ENCODE measurements around the gene FLNB. TPM values are rescaled to one million over a fixed set of nuclear protein-coding genes. Genes with fewer than 3 reads are reported as not detected.

The FLNB gene
- total and polyA plus RNA-seq, 2 of the 8 experiments (the other 6 are each of a cell fraction or from before 2014, with no cell fraction given): 72.3 to 118 TPM

- TF ChIP-seq ATF2 (IDR thresholded peaks at IDR 0.05; ENCODE audit: low read length) (no peak), ZNF274 (IDR thresholded peaks at IDR 0.05; ENCODE audit: borderline replicate concordance, extremely low read depth, low read length) (no peak), YY1 (IDR thresholded peaks at IDR 0.05; ENCODE audit: low read depth, low read length) (no peak), RFX5 (IDR thresholded peaks at IDR 0.05; ENCODE audit: borderline replicate concordance, low read depth, low read length) (no peak)
Observed at GRCh38 chr3:58183891-58184290, 175.7 kb downstream of the FLNB start (continued).
